ENCODE data around the gene KCNJ12.
"Not testable (repeated sequence)": the region's sequence is repeated elsewhere in the genome, so short reads cannot be mapped to it uniquely, and the experiment has no call there.

- TF ChIP-seq EP300 (IDR thresholded peaks at IDR 0.05; ENCODE audit: low read depth); POLR2A (IDR thresholded peaks at IDR 0.05); POLR2AphosphoS5 (IDR thresholded peaks at IDR 0.05): not testable (repeated sequence)
- TF ChIP-seq CTCF (IDR thresholded peaks at IDR 0.05): peak in 1 of 5 experiments; percentile 19
Observed at GRCh38 chr17:21411679-21412205, 35.6 kb downstream of the KCNJ12 start.

Data from transverse colon (tissue), 4 donors.